Activated CD8-positive, alpha-beta memory T cell treated with anti-CD3 and anti-CD28 coated beads, Interleukin-2, amount 50 U/mL, for 1 hour (primary cell): Measurements from ENCODE around the gene DUSP22.
A peak's percentile ranks its signal among the peaks of the same experiment; 100 is the strongest.
"Not testable (repeated sequence)": the region's sequence is repeated elsewhere in the genome, so short reads cannot be mapped to it uniquely, and the experiment has no call there.

Source experiments
- DNase-seq: peaks from one replicate; pipeline ENCODE4 v3.0.0-alpha.2; 2020; ENCODE audit errors: extremely low read depth

The DUSP22 gene

DNA sequence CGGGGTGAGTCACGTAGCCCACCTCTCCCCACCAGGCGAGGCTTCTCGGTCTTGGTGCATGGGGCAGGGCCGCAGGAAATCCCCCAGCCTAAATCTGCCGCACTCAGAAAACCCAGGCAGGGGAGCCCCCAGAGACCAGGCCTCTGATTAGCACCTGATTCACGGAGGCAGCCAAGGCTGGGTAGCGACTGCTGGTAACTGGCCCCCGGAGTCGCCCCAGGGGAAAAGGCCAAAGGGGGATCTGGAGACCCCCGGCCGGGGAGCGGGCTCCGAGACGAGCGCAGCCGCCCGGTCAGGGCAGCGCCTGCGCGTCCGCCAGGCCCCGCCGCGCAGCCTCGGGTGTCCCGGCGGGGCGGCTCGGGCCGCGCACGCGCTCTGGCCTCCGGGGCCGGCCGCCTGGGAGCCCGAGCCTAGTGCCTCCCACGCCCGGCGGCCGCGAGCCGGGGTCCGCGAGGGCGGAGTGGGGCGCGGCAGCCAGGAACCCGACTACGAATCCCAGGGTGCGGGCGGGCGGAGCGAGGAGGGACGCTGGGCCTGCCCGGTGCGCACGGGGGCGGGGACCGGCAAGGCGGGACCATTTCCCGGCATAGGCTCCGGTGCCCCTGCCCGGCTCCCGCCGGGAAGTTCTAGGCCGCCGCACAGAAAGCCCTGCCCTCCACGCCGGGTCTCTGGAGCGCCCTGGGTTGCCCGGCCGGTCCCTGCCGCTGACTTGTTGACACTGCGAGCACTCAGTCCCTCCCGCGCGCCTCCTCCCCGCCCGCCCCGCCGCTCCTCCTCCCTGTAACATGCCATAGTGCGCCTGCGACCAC lies at the start of gene DUSP22:
Gene DUSP22 (plus strand): TSS at position 791 of the 809 bp plus-strand sequence. CDS start 53 bp downstream, outside the sequence.
- peak; percentile 74 for DNase-seq

GRCh38 chr6:246352-246751 lies 45.9 kb upstream of the DUSP22 start:
- DNase-seq: no peak

DNA sequence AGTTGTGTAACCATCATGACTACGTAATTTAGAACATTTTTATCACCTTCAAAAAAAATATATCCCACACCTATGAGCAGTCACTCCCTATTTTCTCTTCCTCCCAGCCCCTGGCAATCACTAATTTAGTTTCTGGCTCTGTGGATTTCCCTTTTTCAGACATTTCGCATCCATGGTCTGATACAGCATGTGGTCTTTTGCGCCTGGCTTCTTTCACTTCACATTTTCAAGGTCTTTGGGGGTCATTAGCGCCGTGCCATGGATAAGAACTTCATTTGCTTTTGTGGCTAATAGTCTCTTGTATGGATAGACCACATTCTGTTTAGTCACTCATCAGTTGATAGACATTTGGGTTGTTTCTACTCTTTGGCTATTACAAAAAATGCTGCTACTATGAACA lies 44.9 kb upstream of the DUSP22 start:
- DNase-seq: no peak

GRCh38 chr6:248046-248445 lies 44.2 kb upstream of the DUSP22 start:
- not testable (repeated sequence) for DNase-seq

DNA sequence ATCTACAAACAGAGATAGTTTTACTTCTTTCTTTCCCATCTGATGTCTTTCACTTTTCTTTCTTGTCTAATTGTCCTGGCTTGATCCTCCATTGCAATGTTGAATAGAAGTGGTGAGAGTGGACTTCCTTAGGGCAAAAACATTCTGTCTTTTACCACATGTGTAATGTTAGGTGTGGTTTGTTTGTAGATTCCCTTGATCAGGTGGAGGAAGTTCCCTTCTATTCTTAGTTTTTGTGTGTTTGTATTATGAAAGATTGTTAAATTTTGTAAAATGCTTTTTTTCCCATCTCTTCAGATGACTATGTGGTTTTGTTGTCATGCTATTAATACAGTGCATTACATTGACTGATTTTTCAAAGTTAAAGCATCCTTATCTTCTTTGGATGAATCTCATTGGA lies 41.6 kb upstream of the DUSP22 start:
- DNase-seq: no peak

DNA sequence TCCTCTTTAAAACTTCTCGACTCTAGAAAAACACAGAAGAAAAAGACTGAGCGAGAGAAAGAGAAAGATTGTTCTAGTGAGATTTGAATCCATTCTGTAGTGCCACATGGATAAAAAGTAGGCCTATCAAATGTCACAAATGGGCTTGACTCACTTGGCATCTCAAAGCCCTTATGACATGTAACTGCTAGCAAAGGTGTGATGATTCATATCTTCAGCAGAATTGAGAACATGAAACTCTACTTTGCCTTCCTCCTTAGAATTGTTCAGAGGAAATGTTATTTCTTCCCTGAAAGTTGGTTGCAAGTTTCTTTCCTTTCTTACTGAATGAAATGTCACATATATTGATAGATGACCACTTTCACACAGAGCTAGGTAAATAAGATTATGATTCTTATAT lies 40.4 kb upstream of the DUSP22 start:
- DNase-seq: no peak

DNA sequence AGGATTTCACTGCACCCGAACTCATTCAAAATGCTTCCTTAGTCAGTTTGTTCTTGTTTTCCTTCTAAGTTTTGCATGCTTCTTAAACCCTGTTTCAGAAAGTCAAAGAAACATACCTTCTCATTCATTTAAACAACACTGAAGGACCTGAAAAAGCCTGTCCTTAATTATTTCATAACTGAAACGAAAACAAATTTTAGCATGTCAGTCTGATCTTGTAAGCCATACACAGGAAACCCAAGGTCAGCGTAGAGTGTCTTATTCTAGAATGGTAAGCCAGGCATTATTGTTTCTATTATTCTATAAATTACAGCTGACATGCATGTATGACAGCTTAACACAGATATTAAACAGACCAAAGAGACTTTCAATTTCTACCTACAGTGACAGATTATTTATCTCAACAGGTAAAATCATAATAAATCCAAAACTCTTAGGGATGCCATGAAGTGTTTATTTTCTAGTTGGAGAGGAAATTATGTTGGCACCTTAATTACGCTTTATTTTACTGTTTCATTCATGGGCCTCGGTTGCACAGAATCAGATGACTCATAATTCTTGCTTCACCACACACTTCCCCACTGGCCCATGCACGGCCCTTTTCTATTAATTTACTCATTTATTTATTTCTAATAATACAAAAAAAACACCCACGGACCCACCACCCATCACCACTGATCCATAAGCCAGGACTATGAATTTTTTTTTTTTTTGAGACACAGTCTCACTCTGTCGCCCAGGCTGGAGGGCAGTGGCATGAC lies 39.3 kb upstream of the DUSP22 start:
- DNase-seq: no peak

- DNase-seq: no peak
These were observed 38.3 kb upstream of the DUSP22 start for GRCh38 chr6:254016-254415.

DNA sequence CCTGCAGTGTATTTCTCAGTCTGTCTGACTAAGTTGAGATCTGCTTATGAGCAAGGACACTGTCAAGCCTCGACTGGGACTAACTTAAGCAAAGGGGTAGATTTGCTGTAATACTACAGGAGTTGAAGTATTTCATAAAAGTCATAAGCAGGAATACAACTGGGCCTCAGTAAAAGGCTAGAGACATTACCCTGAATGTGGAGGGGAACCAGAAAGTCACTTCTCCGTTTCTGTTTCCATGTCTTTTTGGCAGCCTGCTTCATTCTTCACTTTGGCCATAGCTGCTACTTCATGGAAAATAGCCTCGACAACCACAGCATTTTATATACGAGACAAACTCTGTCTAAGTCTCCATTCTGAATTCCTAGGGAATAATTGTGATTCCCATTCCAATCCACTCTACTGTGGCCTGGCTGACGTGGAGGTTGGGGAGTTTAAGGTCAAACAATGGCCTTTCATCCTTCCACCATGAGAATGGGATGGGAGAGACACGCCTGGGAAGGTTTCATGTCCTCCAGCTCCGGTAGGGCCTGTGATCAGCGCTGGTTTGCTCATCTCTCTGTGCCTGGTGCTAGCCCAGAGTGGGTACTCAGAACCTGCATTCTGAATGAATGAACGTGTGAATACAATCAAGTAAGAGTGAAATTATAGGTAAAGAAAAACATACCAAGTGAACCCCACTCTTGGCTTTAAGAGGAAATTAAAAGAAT lies 37.1 kb upstream of the DUSP22 start:
- no peak for DNase-seq

DNA sequence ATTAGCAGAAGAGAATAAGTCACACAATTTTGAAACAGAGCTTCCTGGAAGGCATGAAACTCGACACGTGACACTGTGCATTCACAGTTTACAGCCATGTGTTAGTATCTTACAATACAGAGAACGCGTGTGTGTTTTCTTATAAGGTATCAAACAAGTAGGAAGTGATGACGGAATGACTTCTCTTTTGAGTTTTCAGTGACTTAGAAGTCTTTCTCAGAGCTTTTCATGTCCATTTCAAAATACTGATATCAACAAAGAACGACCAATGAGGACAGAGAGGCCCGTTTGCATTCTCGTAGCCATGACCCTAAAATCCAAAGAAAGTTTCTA lies 36.6 kb upstream of the DUSP22 start:
- no peak for DNase-seq

DNA sequence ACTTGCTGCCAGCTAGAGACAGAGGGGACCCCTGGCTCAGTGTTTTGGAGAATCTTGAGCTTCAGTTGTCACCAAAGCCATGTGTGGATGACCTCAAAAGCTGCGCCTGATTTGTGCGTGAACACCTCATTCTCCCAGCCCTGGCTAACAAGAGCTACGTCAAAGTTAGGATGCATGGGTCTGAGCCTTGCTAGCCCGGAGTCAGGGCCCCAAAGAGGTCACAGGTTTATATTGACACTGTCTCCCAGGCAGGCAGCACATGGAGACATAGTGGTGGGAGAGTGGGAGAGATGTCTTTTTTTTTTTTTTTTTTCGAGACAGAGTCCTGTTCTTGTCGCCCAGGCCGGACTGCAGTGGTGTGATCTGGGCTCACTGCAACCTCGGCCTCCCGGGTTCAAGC lies 36.1 kb upstream of the DUSP22 start:
- DNase-seq: no peak

GRCh38 chr6:257031-257725 lies 35.1 kb upstream of the DUSP22 start:
- no peak for DNase-seq

DNA sequence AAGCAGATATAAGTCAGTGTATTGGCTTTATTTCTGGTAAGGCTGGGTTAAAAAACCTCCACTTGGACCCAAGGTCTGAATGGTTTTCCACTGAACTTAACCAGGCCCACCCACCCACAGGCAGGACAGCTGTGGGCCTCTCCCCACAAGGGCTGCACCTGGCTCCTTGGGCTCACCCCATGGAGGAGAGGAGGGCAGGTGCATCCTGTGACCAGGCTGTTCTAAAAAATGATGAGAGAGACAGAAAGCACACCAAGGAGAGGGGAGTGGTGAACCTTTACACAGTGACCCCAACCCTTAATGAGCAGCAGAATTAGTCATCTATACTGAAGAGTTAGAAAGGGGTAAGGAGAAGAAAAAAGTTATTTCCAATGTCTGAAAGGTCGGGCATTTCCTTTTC lies 34.5 kb upstream of the DUSP22 start:
- no peak for DNase-seq

- DNase-seq: no peak
These were observed 33.0 kb upstream of the DUSP22 start for GRCh38 chr6:259316-259715.

DNA sequence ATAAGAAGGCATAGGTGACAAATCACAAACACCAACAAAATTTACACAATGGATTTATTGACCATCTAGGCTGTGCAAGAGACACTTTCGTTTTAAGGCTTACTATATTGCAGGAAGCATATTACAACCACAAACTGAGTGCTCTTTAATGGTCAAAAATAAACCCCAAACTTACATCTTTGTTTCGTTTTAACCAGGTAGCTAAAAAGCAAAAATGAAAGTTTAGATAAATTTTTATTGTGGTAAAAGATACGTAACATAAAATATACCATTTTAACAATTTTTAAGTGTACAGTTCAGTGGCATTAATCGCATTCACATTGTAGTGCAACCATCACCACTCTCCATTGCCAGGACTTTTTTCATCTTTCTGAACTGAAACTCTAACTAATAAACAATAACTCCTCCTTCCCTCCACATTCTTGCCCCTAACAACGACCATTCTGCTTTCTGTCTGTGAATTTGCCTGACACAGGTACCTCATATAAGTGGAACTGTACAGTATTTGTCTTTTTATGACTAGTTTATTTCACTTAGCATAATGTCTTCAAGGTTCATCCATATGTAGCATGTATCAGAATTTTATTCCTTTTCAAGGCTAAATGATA lies 32.3 kb upstream of the DUSP22 start:
- DNase-seq: no peak

DNA sequence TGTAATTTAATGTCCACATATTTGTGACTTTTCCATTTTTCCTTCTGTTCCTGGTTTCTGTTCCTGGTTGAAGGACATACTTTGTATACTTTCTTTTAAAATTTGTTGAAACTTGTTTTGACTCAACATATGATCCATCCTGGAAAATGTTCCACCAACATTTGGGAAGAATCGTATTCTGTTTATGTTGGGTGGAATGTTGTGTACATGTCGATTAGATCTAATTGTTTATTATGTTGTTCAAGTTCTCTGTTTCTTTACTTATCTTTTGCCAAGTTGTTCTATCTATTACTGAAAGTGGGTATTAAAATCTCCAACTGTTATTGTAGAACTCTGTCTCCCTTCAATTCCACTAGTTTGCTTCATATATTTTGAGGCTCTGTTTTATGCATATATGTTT lies 27.7 kb upstream of the DUSP22 start:
- DNase-seq: no peak

GRCh38 chr6:268394-268935 lies 23.8 kb upstream of the DUSP22 start:
- no peak for DNase-seq

DNA sequence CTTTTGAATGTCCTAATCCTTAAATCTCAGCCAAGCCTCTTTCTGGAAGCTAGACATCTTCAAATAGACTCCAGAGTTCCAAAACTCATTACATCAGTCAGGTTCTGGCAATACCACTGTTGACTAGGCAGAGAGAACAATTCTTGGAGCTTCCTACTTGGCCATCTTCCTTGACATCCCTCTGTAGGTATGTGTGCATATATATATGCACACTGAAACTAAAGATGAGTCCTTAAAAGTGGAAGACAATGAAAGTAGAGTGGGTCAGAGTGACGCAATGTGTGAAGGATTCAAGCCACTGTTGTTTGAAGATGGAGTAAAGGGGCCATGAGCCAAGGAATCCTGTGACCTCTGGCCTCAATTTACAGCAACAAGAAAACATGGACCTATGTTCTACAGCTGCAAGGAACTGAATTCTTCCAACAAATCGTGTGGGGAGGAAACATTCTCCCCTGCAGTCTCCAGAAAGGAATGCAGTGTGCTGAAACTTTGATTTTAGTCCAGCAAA lies 18.7 kb upstream of the DUSP22 start:
- DNase-seq: no peak

GRCh38 chr6:277746-278145 lies 14.5 kb upstream of the DUSP22 start:
- DNase-seq: no peak

- DNase-seq: no peak
These were observed 13.8 kb upstream of the DUSP22 start for GRCh38 chr6:278494-278893.

- DNase-seq: no peak
These were observed 12.8 kb upstream of the DUSP22 start for GRCh38 chr6:279341-280029.
